ENCODE data around the gene EAF1.

GRCh38 chr3:15401936-15402335 is 25.5 kb upstream of the EAF1 start:
- TF ChIP-seq, protein P1, sequence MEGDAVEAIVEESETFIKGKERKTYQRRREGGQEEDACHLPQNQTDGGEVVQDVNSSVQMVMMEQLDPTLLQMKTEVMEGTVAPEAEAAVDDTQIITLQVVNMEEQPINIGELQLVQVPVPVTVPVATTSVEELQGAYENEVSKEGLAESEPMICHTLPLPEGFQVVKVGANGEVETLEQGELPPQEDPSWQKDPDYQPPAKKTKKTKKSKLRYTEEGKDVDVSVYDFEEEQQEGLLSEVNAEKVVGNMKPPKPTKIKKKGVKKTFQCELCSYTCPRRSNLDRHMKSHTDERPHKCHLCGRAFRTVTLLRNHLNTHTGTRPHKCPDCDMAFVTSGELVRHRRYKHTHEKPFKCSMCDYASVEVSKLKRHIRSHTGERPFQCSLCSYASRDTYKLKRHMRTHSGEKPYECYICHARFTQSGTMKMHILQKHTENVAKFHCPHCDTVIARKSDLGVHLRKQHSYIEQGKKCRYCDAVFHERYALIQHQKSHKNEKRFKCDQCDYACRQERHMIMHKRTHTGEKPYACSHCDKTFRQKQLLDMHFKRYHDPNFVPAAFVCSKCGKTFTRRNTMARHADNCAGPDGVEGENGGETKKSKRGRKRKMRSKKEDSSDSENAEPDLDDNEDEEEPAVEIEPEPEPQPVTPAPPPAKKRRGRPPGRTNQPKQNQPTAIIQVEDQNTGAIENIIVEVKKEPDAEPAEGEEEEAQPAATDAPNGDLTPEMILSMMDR (conservative IDR thresholded peaks at IDR 0.05; ENCODE audit: low read depth in 2 of 2): no peak
- TF ChIP-seq POLR2AphosphoS5 (IDR thresholded peaks at IDR 0.05; ENCODE audit: low read depth): no peak
- no peak for TF ChIP-seq EZH2 (IDR thresholded peaks at IDR 0.05; ENCODE audit: low read depth, unreplicated experiment)
- no peak for TF ChIP-seq EZH2phosphoT487 (IDR thresholded peaks at IDR 0.05; ENCODE audit: unreplicated experiment)
- TF ChIP-seq CREB1 (CRISPR knock-in tag; IDR thresholded peaks at IDR 0.05; ENCODE audit: low read depth): no peak
- TF ChIP-seq NANOG (IDR thresholded peaks at IDR 0.05; ENCODE audit: borderline replicate concordance): no peak
- TF ChIP-seq ETS1 (IDR thresholded peaks at IDR 0.05): no peak
- no peak for TF ChIP-seq REST (IDR thresholded peaks at IDR 0.05; ENCODE audit: unreplicated experiment)
- no peak for TF ChIP-seq ZNF331 (CRISPR knock-in tag; IDR thresholded peaks at IDR 0.05; ENCODE audit: low read depth)
- TF ChIP-seq JUNB (IDR thresholded peaks at IDR 0.05; ENCODE audit: unreplicated experiment): no peak
- no peak for TF ChIP-seq STAT1 (IDR thresholded peaks at IDR 0.05; ENCODE audit: unreplicated experiment)
